Kidney (tissue), 11 donors: ENCODE results near the gene PPP1R12B. TPM values are rescaled to one million over a fixed set of nuclear protein-coding genes. Genes with fewer than 3 reads are reported as not detected.
"Not testable (repeated sequence)": the region's sequence is repeated elsewhere in the genome, so short reads cannot be mapped to it uniquely, and the experiment has no call there.

Experiments used
- DNase-seq, 5 donors: peaks; one replicate each; pipeline ENCODE4 v3.0.0-alpha.2; 2013 to 2020
- FAIRE-seq: peaks from 2 replicates; lab custom pipeline; 2012; peaks lifted over from hg19 to GRCh38; lab: Jason Lieb, UNC
- H3K27ac ChIP-seq, 2 donors: one replicate each; pipeline ENCODE4 v1.7.0; 2013; ENCODE audit warnings: low read depth in 2 of 2, low read length in 2 of 2, inconsistent platforms in 1 of 2
- H3K27me3 ChIP-seq: one replicate; pipeline ENCODE4 v1.7.1; 2013; ENCODE audit warnings: low read length, inconsistent platforms; ENCODE audit not compliant: control insufficient read depth, insufficient read depth
- H3K36me3 ChIP-seq, 3 donors: one replicate each; pipeline versions ENCODE4 v1.7.0 to v1.7.1; 2013; ENCODE audit warnings: low read length in 3 of 3, control low read depth in 1 of 3, inconsistent platforms in 1 of 3; ENCODE audit not compliant: insufficient read depth in 3 of 3, control insufficient read depth in 2 of 3
- H3K4me1 ChIP-seq, 3 donors: one replicate each; pipeline versions ENCODE4 v1.7.0 to v1.7.1; 2013; ENCODE audit warnings: low read length in 3 of 3, inconsistent platforms in 1 of 3, low read depth in 1 of 3; ENCODE audit not compliant: control insufficient read depth in 2 of 3, insufficient read depth in 2 of 3
- H3K4me3 ChIP-seq, 3 donors: one replicate each; pipeline versions ENCODE4 v1.7.0 to v1.8.1; 2013; ENCODE audit warnings: low read length in 3 of 3, control low read depth in 1 of 3, inconsistent platforms in 1 of 3
- H3K9ac ChIP-seq, 3 donors: one replicate each; pipeline versions ENCODE4 v1.7.0 to v1.7.1; 2013; ENCODE audit warnings: low read length in 3 of 3, control low read depth in 1 of 3, inconsistent platforms in 1 of 3
- H3K9me3 ChIP-seq, 3 donors: one replicate each; pipeline versions ENCODE4 v1.7.0 to v1.7.1; 2013; ENCODE audit warnings: low read length in 3 of 3, control low read depth in 1 of 3, inconsistent platforms in 1 of 3; ENCODE audit not compliant: control insufficient read depth in 2 of 3, insufficient read depth in 1 of 3
- intact Hi-C: fragments of 100-400 bp; cut with DNase I; formaldehyde crosslinking; loops from one replicate; pipeline ENCODE4 v1.11.1; 2022
- polyA plus RNA-seq: library from polyadenylated mRNA; stranded (reverse); fragments of 350-450 nt; fragmentation: Illumina TruSeq; extraction: RNeasy Lipid Tissue Mini Kit (QIAGEN cat#74804); gene quantifications from one replicate; pipeline ENCODE4 v1.2.3, GENCODE V29; 2014; ENCODE audit warnings: low read depth, low replicate concordance; ENCODE audit not compliant: insufficient read depth
- total RNA-seq: library from RNA; stranded (reverse); fragmentation: NEBNext Ultra II Directional; extraction: Animal tissue kit (Norgen Biotek cat#: 25700); gene quantifications from one replicate; pipeline ENCODE4 v1.2.1, GENCODE V29; 2021
- donor health status: control.
- donor health status: control.
- donor health status: DM: yes; HTN: yes; CAD: no.
- donor health status: Normal renal cell carcinoma (clear cell type).

PPP1R12B gene
- total and polyA plus RNA-seq, 2 donors from 2014 or later, result 5.7 to 40.0 TPM

DNA sequence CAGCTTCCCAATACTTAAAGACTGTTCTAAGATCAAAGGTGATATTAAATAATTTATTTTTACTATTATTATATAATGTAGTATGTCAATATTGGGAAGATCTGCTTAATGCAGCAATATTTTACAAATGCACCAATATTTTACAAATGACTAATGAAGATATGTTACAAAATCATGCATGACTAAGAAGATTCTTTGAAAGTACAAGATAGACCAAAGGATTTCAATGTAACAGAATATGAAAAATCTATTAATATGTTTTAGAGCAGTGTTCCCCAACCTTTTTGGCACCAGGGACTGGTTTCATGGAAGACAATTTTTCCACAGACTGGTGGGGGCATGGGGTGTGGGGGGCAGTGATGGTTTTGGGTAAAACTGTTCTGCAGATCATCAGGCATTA, 132.1 kb downstream of the PPP1R12B start:
- H3K9ac ChIP-seq, intact Hi-C loops, FAIRE-seq, H3K36me3 ChIP-seq, H3K27ac ChIP-seq, H3K4me1 ChIP-seq, H3K4me3 ChIP-seq, H3K27me3 ChIP-seq, H3K9me3 ChIP-seq, DNase-seq: not testable (repeated sequence)

DNA sequence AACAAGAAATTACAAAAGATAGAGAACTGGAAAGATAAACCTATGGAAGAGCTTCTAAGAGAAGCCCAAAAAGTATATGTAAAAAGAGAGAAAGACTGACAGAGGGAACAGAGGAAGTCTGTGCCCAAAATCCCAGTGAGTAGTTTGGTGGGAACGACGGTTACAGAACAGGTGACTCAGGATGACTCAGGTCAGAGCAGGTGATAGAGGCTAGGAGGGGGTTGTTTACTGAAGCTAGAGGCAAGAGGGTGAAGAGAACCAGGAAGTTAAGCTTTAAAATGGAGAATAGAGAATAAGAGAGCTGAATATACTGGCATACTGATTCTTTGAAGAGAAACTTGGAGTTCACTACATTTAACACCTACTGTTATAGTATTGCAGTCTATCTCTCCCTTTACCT, 134.9 kb downstream of the PPP1R12B start:
- H3K36me3 ChIP-seq, H3K9ac ChIP-seq, H3K9me3 ChIP-seq, H3K27me3 ChIP-seq, intact Hi-C loops, FAIRE-seq, H3K4me3 ChIP-seq, H3K27ac ChIP-seq, DNase-seq, H3K4me1 ChIP-seq: not testable (repeated sequence)

DNA sequence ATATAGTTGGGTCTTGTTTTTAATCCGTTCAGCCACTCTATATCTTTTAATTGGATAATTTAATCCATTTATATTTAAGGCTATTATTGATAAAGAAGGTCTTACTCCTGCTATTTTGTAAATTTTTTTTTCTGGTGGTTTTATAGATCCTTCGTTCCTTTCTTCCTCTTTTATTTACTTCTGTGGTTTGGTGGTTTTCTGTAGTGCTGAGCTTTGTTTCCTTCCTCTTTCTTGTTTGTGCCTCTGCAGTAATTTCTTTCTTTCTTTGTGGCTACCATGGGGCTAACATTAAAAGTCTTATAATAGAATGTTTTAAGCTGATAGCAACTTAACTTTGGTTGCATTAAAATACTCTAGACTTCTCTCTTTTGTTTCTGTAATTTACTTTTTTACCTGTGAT, 135.5 kb downstream of the PPP1R12B start:
- DNase-seq, intact Hi-C loops, H3K36me3 ChIP-seq, H3K27ac ChIP-seq, FAIRE-seq, H3K4me1 ChIP-seq, H3K9ac ChIP-seq, H3K27me3 ChIP-seq, H3K4me3 ChIP-seq, H3K9me3 ChIP-seq: not testable (repeated sequence)

DNA sequence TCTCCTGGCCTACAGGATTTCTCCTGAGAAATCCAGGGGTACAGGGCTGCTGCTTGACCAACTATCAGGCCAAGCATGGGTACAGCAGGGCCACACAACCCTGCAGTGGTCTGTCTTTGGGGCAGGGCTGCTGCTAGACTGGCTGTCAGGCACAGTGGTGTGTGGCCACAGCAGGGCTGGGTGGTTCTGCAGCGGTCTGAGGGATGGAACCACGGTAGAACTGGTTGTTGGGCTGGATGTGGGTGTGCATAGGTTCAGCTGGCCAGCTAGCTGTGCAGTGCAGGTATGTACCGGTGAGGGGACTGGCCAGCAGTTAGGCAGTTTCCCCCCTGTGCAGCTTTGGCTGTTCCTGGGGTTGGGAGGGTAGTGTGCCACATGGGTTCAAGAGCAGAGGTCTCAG, 136.3 kb downstream of the PPP1R12B start:
- H3K36me3 ChIP-seq, H3K27me3 ChIP-seq, FAIRE-seq, H3K9ac ChIP-seq, H3K4me1 ChIP-seq, H3K9me3 ChIP-seq, H3K27ac ChIP-seq, H3K4me3 ChIP-seq, intact Hi-C loops, DNase-seq: not testable (repeated sequence)

DNA sequence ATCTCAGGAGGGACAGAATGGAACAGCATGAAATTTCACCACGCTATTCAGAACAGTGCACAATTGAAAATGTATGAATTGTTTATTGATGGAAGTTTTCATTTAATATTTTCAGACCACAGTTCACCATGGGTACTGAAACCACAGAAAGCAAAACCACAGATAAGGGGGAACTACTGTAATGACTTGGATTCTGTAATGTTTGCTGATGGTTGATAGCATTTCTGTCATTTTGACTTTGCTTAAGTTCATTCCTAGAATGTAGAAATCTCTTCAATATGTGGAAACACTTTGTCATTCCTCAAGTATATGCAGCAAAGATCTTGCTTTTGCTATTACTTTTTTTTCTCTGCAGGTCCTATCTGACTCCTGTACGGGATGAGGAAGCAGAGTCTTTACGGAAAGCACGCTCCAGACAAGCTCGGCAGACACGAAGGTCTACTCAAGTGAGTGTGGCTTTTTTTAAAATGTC, 139.7 kb downstream of the PPP1R12B start:
- H3K27me3 ChIP-seq, H3K36me3 ChIP-seq, intact Hi-C loops, H3K9me3 ChIP-seq, H3K4me3 ChIP-seq, H3K27ac ChIP-seq, H3K9ac ChIP-seq, DNase-seq, H3K4me1 ChIP-seq, FAIRE-seq: not testable (repeated sequence)

DNA sequence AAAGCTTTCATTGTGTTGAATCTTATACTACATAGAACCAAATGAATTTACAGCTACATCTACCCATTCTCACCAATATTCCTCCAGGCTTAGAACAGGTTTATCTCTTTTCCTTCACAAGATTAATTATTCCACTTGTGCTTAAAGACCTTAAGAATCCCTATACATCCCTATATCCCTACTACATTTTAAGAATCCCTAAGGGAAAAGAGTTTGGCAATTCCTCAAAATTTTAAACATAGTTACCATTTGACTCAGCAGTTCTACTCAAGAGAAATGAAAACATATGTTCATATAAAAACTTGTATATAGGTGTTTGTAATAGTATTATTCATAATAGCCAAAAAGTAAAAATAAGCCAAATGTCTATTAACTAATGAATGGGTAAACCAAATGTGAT, 140.6 kb downstream of the PPP1R12B start:
- intact Hi-C loops, H3K27ac ChIP-seq, DNase-seq, H3K27me3 ChIP-seq, H3K9ac ChIP-seq, H3K9me3 ChIP-seq, H3K4me1 ChIP-seq, H3K36me3 ChIP-seq, FAIRE-seq, H3K4me3 ChIP-seq: not testable (repeated sequence)

DNA sequence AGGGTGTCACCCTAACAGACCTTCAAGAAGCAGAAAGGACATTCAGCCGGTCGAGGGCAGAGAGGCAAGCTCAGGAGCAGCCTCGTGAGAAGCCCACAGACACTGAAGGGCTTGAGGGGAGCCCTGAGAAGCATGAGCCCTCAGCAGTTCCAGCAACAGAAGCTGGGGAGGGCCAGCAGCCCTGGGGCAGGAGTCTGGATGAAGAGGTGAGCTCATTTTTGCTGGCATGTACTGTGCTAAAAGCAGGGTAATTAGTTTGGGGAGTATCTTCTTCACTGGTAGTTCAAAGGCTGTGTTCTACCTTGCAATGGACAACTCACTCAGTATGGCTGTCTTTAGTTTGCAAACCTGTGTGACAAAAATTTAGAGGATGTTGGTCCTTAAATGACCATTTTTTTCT, 144.6 kb downstream of the PPP1R12B start:
- not testable (repeated sequence) for H3K27ac ChIP-seq

More for the DNA sequence above, 144.6 kb downstream of the PPP1R12B start:
- peaks cover 0 to 11% (median 5%) of the 10 kb centered on the region in 3 donors for H3K36me3 ChIP-seq
- H3K27me3 ChIP-seq, H3K4me3 ChIP-seq, intact Hi-C loops, H3K4me1 ChIP-seq, FAIRE-seq, DNase-seq, H3K9ac ChIP-seq, H3K9me3 ChIP-seq: not testable (repeated sequence)
